Vagina (tissue), 2 donors: ENCODE results near the gene PDE9A. TPM values are rescaled to one million over a fixed set of nuclear protein-coding genes. Genes with fewer than 3 reads are reported as not detected.

Source experiments
- DNase-seq, 2 donors: peaks; one replicate each; pipeline ENCODE4 v3.0.0-alpha.2; 2017; ENCODE audit errors: extremely low spot score in 2 of 2
- H3K27ac ChIP-seq: fragments of 200-600 bp; sonication (generic); one replicate; pipeline ENCODE4 v1.5.1; 2019
- H3K27me3 ChIP-seq: fragments of 200-600 bp; sonication (generic); one replicate; pipeline ENCODE4 v1.5.1; 2019
- H3K36me3 ChIP-seq, 2 donors: fragments of 200-600 bp; sonication (generic); one replicate each; pipeline ENCODE4 v1.5.1; 2017 to 2019
- H3K4me1 ChIP-seq: fragments of 200-600 bp; sonication (generic); one replicate; pipeline ENCODE4 v1.5.1; 2019
- H3K4me3 ChIP-seq, 2 donors: fragments of 200-600 bp; sonication (generic); 1 replicate in 1 of 2; 2 replicates in 1 of 2; pipeline ENCODE4 v1.5.1; 2016 to 2019
- H3K9me3 ChIP-seq: fragments of 200-600 bp; sonication (generic); one replicate; pipeline ENCODE4 v1.5.1; 2019
- CTCF ChIP-seq, 3 experiments: fragments of 450-650 bp in 2 of 3; fragments of 200-600 bp in 1 of 3; sonication (generic) in 1 of 3; IDR thresholded peaks; one replicate each; pipeline ENCODE4 v1.5.1; 2017 to 2019; ENCODE audit warnings: antibody characterized with exemption in 3 of 3, mild to moderate bottlenecking in 2 of 3, moderate library complexity in 2 of 3
- POLR2A ChIP-seq, 2 donors: fragments of 450-650 bp; IDR thresholded peaks; one replicate each; pipeline ENCODE4 v1.6.1; 2017; ENCODE audit warnings: antibody characterized with exemption in 2 of 2, mild to moderate bottlenecking in 2 of 2, moderate library complexity in 2 of 2
- POLR2AphosphoS5 ChIP-seq, 2 donors: sonication (generic); formaldehyde crosslinking; IDR thresholded peaks; one replicate each; pipeline ENCODE4 v1.9.0; 2017; ENCODE audit warnings: antibody characterized with exemption in 2 of 2, mild to moderate bottlenecking in 2 of 2, low read depth in 1 of 2; ENCODE audit not compliant: insufficient read depth in 1 of 2
- intact Hi-C: fragments of 100-400 bp; cut with DNase I; formaldehyde crosslinking; loops from one replicate; pipeline ENCODE4 v1.15.1; 2023
- total RNA-seq: library from RNA; depleted of rRNA; stranded (reverse); fragments of >200 nt; gene quantifications from one replicate; pipeline ENCODE4 v1.2.3, GENCODE V29; 2016

Gene PDE9A
- total RNA-seq, 1 donor from 2014 or later, result 9.6 TPM

GRCh38 chr21:42768324-42769121 lies 115.1 kb downstream of the PDE9A start:
- H3K27ac ChIP-seq, result no peak overlapping the region
- H3K36me3 ChIP-seq, result peaks cover 0 to 19% of the 10 kb centered on the region in 2 donors
- TF ChIP-seq CTCF (IDR thresholded peaks at IDR 0.05) (no peak), POLR2AphosphoS5 (IDR thresholded peaks at IDR 0.05; ENCODE audit: insufficient read depth in 1 of 2, low read depth in 1 of 2) (no peak), POLR2A (IDR thresholded peaks at IDR 0.05) (no peak)
- no peaks in the 10 kb centered on the region for H3K4me1 ChIP-seq
- intact Hi-C loops, result no loop called here
- no peaks in the 10 kb centered on the region for H3K9me3 ChIP-seq
- DNase-seq, result no peak
- no peaks in the 10 kb centered on the region for H3K27me3 ChIP-seq
- H3K4me3 ChIP-seq, result no peak overlapping the region

- no peaks in the 10 kb centered on the region for H3K9me3 ChIP-seq
- no peak for DNase-seq
- H3K27me3 ChIP-seq, result no peaks in the 10 kb centered on the region
- no peaks in the 10 kb centered on the region for H3K4me1 ChIP-seq
- no peak overlapping the region for H3K4me3 ChIP-seq
- H3K36me3 ChIP-seq, result peaks cover 0 to 19% of the 10 kb centered on the region in 2 donors
- intact Hi-C loops, result no loop called here
- no peak overlapping the region for H3K27ac ChIP-seq
- TF ChIP-seq POLR2AphosphoS5 (IDR thresholded peaks at IDR 0.05; ENCODE audit: insufficient read depth in 1 of 2, low read depth in 1 of 2) (no peak), CTCF (IDR thresholded peaks at IDR 0.05) (no peak)
Measured at GRCh38 chr21:42769183-42769819, 115.9 kb downstream of the PDE9A start.

- Histone ChIP-seq H3K9me3 (no peaks in the 10 kb centered on the region), H3K36me3 (peaks cover 0 to 19% of the 10 kb centered on the region in 2 donors), H3K4me3 (no peak overlapping the region), H3K4me1 (no peaks in the 10 kb centered on the region), H3K27me3 (no peaks in the 10 kb centered on the region), H3K27ac (no peak overlapping the region)
- intact Hi-C loops, result no loop called here
- TF ChIP-seq CTCF (IDR thresholded peaks at IDR 0.05), result no peak
- TF ChIP-seq POLR2AphosphoS5 (IDR thresholded peaks at IDR 0.05; ENCODE audit: insufficient read depth in 1 of 2, low read depth in 1 of 2), result no peak
- no peak for TF ChIP-seq POLR2A (IDR thresholded peaks at IDR 0.05)
- DNase-seq, result no peak
Measured at GRCh38 chr21:42769820-42770716, 116.6 kb downstream of the PDE9A start.

GRCh38 chr21:42770717-42771502 lies 117.5 kb downstream of the PDE9A start:
- no peak for DNase-seq

More at GRCh38 chr21:42770717-42771502, 117.5 kb downstream of the PDE9A start:
- Histone ChIP-seq H3K4me1 (no peaks in the 10 kb centered on the region), H3K9me3 (no peaks in the 10 kb centered on the region), H3K36me3 (peaks cover 0 to 19% of the 10 kb centered on the region in 2 donors), H3K27me3 (no peaks in the 10 kb centered on the region), H3K4me3 (no peak overlapping the region), H3K27ac (no peak overlapping the region)
- TF ChIP-seq CTCF (IDR thresholded peaks at IDR 0.05) (no peak), POLR2A (IDR thresholded peaks at IDR 0.05) (no peak), POLR2AphosphoS5 (IDR thresholded peaks at IDR 0.05; ENCODE audit: insufficient read depth in 1 of 2, low read depth in 1 of 2) (no peak)
- intact Hi-C loops, result no loop called here
